H1 (cell line): ENCODE results near the gene RAB35. TPM values are rescaled to one million over a fixed set of nuclear protein-coding genes. Genes with fewer than 3 reads are reported as not detected.

Experiments
- CTCF ChIA-PET: fragments of 300-600 bp; sonication (Branson Sonifier 250); formaldehyde crosslinking; loops from one replicate; lab custom pipeline; 2021; ENCODE audit not compliant: partially characterized antibody; lab: Charles Lee
- POLR2A ChIA-PET: fragments of 300-600 bp; sonication (Branson Sonifier 250); formaldehyde crosslinking; loops from one replicate; lab custom pipeline; 2021; ENCODE audit warnings: inconsistent platforms; ENCODE audit not compliant: partially characterized antibody; lab: Charles Lee
- DNase-seq, 2 experiments: peaks; one replicate each; pipeline versions ENCODE4 v3.0.0 to v3.0.0-alpha.2; 2010 to 2022; ENCODE audit warnings: low spot score in 2 of 2, low read depth in 1 of 2, mixed read lengths in 1 of 2
- FAIRE-seq: peaks from 2 replicates; lab custom pipeline; 2011; peaks lifted over from hg19 to GRCh38; lab: Jason Lieb, UNC
- H2AFZ ChIP-seq: 2 replicates; pipeline ENCODE4 v1.8.1; 2012; ENCODE audit warnings: low read length, inconsistent platforms
- H2AK5ac ChIP-seq: 2 replicates; pipeline ENCODE4 v1.6.1; 2013; ENCODE audit warnings: low read depth, low read length
- H2BK120ac ChIP-seq: replicated peaks from 2 replicates; pipeline ENCODE3; 2013; ENCODE audit warnings: low read depth, low read length, inconsistent platforms
- H2BK12ac ChIP-seq: 2 replicates; pipeline ENCODE4 v1.6.1; 2013; ENCODE audit warnings: low read depth, low read length
- H2BK15ac ChIP-seq: 2 replicates; pipeline ENCODE4 v1.6.1; 2013; ENCODE audit warnings: low read length
- H2BK20ac ChIP-seq: 2 replicates; pipeline ENCODE4 v1.6.1; 2013; ENCODE audit warnings: low read length
- H2BK5ac ChIP-seq: 2 replicates; pipeline ENCODE4 v1.6.1; 2013; ENCODE audit warnings: low read depth, low read length
- H3K14ac ChIP-seq: 2 replicates; pipeline ENCODE4 v1.6.1; 2013; ENCODE audit warnings: inconsistent platforms; ENCODE audit not compliant: insufficient read length
- H3K18ac ChIP-seq: 2 replicates; pipeline ENCODE4 v1.6.1; 2013; ENCODE audit warnings: low read length; ENCODE audit errors: extremely low read depth
- H3K23ac ChIP-seq: 2 replicates; pipeline ENCODE4 v1.6.1; 2013; ENCODE audit warnings: inconsistent platforms; ENCODE audit not compliant: insufficient read length
- H3K23me2 ChIP-seq: 2 replicates; pipeline ENCODE4 v1.6.1; 2013; ENCODE audit warnings: low read depth, low read length
- H3K27ac ChIP-seq: 2 replicates; pipeline ENCODE4 v1.6.1; 2011; ENCODE audit warnings: low read depth, low read length, inconsistent platforms
- H3K27me3 ChIP-seq, 4 experiments: replicated peaks in 1 of 4; 1 replicate in 1 of 4; 2 replicates in 3 of 4; pipeline versions ENCODE4 v1.6.1 to v1.8.1; 2011 to 2013; ENCODE audit warnings: low read length in 3 of 4, mild to moderate bottlenecking in 3 of 4, inconsistent platforms in 2 of 4, mixed read lengths in 2 of 4, moderate library complexity in 1 of 4; ENCODE audit not compliant: control insufficient read depth in 3 of 4, insufficient read depth in 3 of 4; ENCODE audit errors: extremely low read depth in 1 of 4
- H3K36me3 ChIP-seq, 4 experiments: 2 replicates each; pipeline versions ENCODE4 v1.6.1 to v1.8.1; 2011 to 2013; ENCODE audit warnings: mild to moderate bottlenecking in 4 of 4, low read length in 3 of 4, moderate library complexity in 2 of 4, control low read depth in 1 of 4, inconsistent platforms in 1 of 4; ENCODE audit not compliant: insufficient read depth in 4 of 4, control insufficient read depth in 2 of 4
- H3K4ac ChIP-seq: replicated peaks from 2 replicates; pipeline ENCODE3; 2013; ENCODE audit warnings: low read length, low read depth, mixed read lengths, inconsistent platforms; ENCODE audit not compliant: insufficient read length
- H3K4me1 ChIP-seq, 4 experiments: replicated peaks in 1 of 4; 1 replicate in 1 of 4; 2 replicates in 3 of 4; pipeline versions ENCODE4 v1.6.1 to v1.8.1; 2011 to 2013; ENCODE audit warnings: low read length in 3 of 4, inconsistent platforms in 2 of 4, mixed read lengths in 1 of 4; ENCODE audit not compliant: insufficient read depth in 4 of 4, control insufficient read depth in 3 of 4
- H3K4me2 ChIP-seq, 2 experiments: 2 replicates each; pipeline versions ENCODE4 v1.6.1 to v1.8.1; 2011 to 2013; ENCODE audit warnings: low read depth in 2 of 2, low read length in 2 of 2, control low read depth in 1 of 2, inconsistent platforms in 1 of 2, mild to moderate bottlenecking in 1 of 2; ENCODE audit not compliant: insufficient read depth in 1 of 2
- H3K4me3 ChIP-seq, 4 experiments: fragments of 200-600, 300-600 bp in 1 of 4; sonication (generic), shearing (Covaris generic), sonication (Bioruptor Twin) in 1 of 4; 2 replicates each; pipeline versions ENCODE4 v1.5.1 to v1.8.1; 2011 to 2016; ENCODE audit warnings: low read length in 4 of 4, low read depth in 3 of 4, control low read depth in 2 of 4, inconsistent platforms in 2 of 4, mild to moderate bottlenecking in 2 of 4, mixed read lengths in 1 of 4, moderate library complexity in 1 of 4; ENCODE audit not compliant: insufficient read depth in 2 of 4; ENCODE audit errors: extremely low read depth in 1 of 4
- H3K56ac ChIP-seq: replicated peaks from 2 replicates; pipeline ENCODE3; 2013; ENCODE audit warnings: low read depth, mild to moderate bottlenecking, mixed read lengths, low read length, inconsistent platforms; ENCODE audit not compliant: insufficient read length
- H3K79me1 ChIP-seq: 2 replicates; pipeline ENCODE4 v1.6.1; 2013; ENCODE audit warnings: low read depth, low read length, control low read depth
- H3K79me2 ChIP-seq, 2 experiments: 2 replicates each; pipeline versions ENCODE4 v1.6.1 to v1.8.1; 2012 to 2013; ENCODE audit warnings: low read length in 2 of 2, mild to moderate bottlenecking in 2 of 2, inconsistent platforms in 1 of 2; ENCODE audit not compliant: insufficient read depth in 2 of 2, control insufficient read depth in 1 of 2
- H3K9ac ChIP-seq, 4 experiments: replicated peaks in 1 of 4; 1 replicate in 1 of 4; 2 replicates in 3 of 4; pipeline versions ENCODE4 v1.6.1 to v1.8.1; 2011 to 2013; ENCODE audit warnings: low read depth in 3 of 4, low read length in 3 of 4, control low read depth in 2 of 4, mild to moderate bottlenecking in 2 of 4, moderate library complexity in 2 of 4, inconsistent platforms in 1 of 4; ENCODE audit errors: extremely low read depth in 1 of 4
- H3K9me3 ChIP-seq, 2 experiments: 2 replicates each; pipeline versions ENCODE4 v1.6.1 to v1.8.1; 2012 to 2013; ENCODE audit warnings: mild to moderate bottlenecking in 2 of 2, moderate library complexity in 2 of 2, control low read depth in 1 of 2, inconsistent platforms in 1 of 2, low read depth in 1 of 2, low read length in 1 of 2, mixed read lengths in 1 of 2; ENCODE audit not compliant: insufficient read depth in 2 of 2
- H4K20me1 ChIP-seq, 2 experiments: replicated peaks in 1 of 2; 2 replicates each; pipeline versions ENCODE3 to v1.8.1; 2011 to 2013; ENCODE audit warnings: inconsistent platforms in 2 of 2, low read length in 2 of 2, mild to moderate bottlenecking in 1 of 2; ENCODE audit not compliant: insufficient read depth in 2 of 2, control insufficient read depth in 1 of 2
- H4K5ac ChIP-seq: 2 replicates; pipeline ENCODE4 v1.6.1; 2013; ENCODE audit warnings: low read length, low read depth, mixed read lengths, inconsistent platforms; ENCODE audit not compliant: insufficient read length
- H4K8ac ChIP-seq: 2 replicates; pipeline ENCODE4 v1.8.0; 2013; ENCODE audit warnings: mild to moderate bottlenecking, moderate library complexity, low read length, inconsistent platforms; ENCODE audit not compliant: insufficient read depth; ENCODE audit errors: extremely low read depth
- H4K91ac ChIP-seq: replicated peaks from 2 replicates; pipeline ENCODE3; 2013; ENCODE audit warnings: low read length, mixed read lengths, inconsistent platforms; ENCODE audit not compliant: insufficient read length
- CBX8 ChIP-seq: fragments of 300-800, 300-1000 bp; sonication (generic); IDR thresholded peaks from 2 replicates; pipeline ENCODE4 v1.7.1; 2016; ENCODE audit warnings: low read depth, low read length, borderline replicate concordance
- CREB1 ChIP-seq: IDR thresholded peaks from 2 replicates; pipeline ENCODE4 v1.6.1; 2012; ENCODE audit warnings: inconsistent platforms
- E2F6 ChIP-seq: IDR thresholded peaks from 2 replicates; pipeline ENCODE4 v1.6.1; 2012; ENCODE audit warnings: inconsistent platforms
- TAF7 ChIP-seq: optimal IDR thresholded peaks from 2 replicates; pipeline ENCODE3; 2011; ENCODE audit warnings: low read depth, mild to moderate bottlenecking, inconsistent platforms, low read length, moderate library complexity, borderline replicate concordance
- YY1 ChIP-seq: IDR thresholded peaks from 2 replicates; pipeline ENCODE4 v1.6.1; 2011; ENCODE audit warnings: low read depth, mild to moderate bottlenecking, low read length
- WGBS, 2 experiments: shearing (Covaris generic) in 1 of 2; methylation state at CpG; one replicate each; pipeline versions ENCODE4 v1.1.6 to v1.1.7; 2013 to 2015; ENCODE audit warnings: low lambda C conversion rate in 2 of 2, mixed read lengths in 2 of 2, inconsistent platforms in 1 of 2, low coverage in 1 of 2, missing lambda C conversion rate in 1 of 2; ENCODE audit not compliant: insufficient replicate concordance in 2 of 2, insufficient coverage in 1 of 2, insufficient read length in 1 of 2; ENCODE audit errors: extremely low coverage in 1 of 2, missing lambda C conversion rate in 1 of 2; 5-methylcytosine and 5-hydroxymethylcytosine counted together
- polyA plus RNA-seq, 7 experiments: library from polyadenylated mRNA; depleted of rRNA in 3 of 7; stranded (reverse) in 5 of 7; unstranded in 2 of 7; fragments of >200 nt in 5 of 7; fragments of 200-250 nt in 2 of 7; gene quantifications; 1 replicate in 5 of 7; 2 replicates in 1 of 7; 4 replicates in 1 of 7; pipeline versions ENCODE4 v1.2.1 to v1.2.3, GENCODE V29; 2011 to 2013; ENCODE audit warnings: missing spikeins in 2 of 7, mixed read lengths in 2 of 7
- total RNA-seq: library from RNA; stranded (reverse); fragmentation: NEBNext Ultra II Directional; extraction: Animal tissue kit (Norgen Biotek cat#: 25700); gene quantifications from 2 replicates; pipeline ENCODE4 v1.2.1, GENCODE V29; 2021

RAB35 gene
- total and polyA plus RNA-seq, 2 of the 8 experiments (the other 6 are each of a cell fraction or from before 2014, with no cell fraction given): 33.4 to 39.0 TPM

- no peak overlapping the region for H3K27ac ChIP-seq
- no peak overlapping the region for H4K8ac ChIP-seq
These were observed 53.5 kb downstream of the RAB35 start for GRCh38 chr12:120062976-120063579.

More at GRCh38 chr12:120062976-120063579, 53.5 kb downstream of the RAB35 start:
- CTCF ChIA-PET: interaction anchor here (0.6 kb wide), 1 partner anchor 245 kb away, joined by 4 read pairs; no protein-coding TSS in a partner anchor
- H3K23me2 ChIP-seq: no peaks in the 10 kb centered on the region
- 91% methylated on average over 3 of the region's 3 CpGs; no CpG with 5 or more reads in 1 of the 2 experiments for WGBS, 2 experiments
- no peaks in the 10 kb centered on the region for H3K79me2 ChIP-seq
- no peaks in the 10 kb centered on the region for H4K20me1 ChIP-seq
- H2BK20ac ChIP-seq: no peak overlapping the region
- H3K4me1 ChIP-seq: peaks cover 0 to 4% (median 1%) of the 10 kb centered on the region in 4 experiments; a peak in 2 of 7 replicates
- H3K4ac ChIP-seq: no peak overlapping the region
- H4K91ac ChIP-seq: no peak overlapping the region
- TF ChIP-seq TAF7 (no peak), CBX8 (no peak), CREB1 (no peak), E2F6 (no peak), YY1 (no peak)
- no peak overlapping the region for H2BK12ac ChIP-seq
- H3K79me1 ChIP-seq: no peaks in the 10 kb centered on the region
- no peak overlapping the region for H3K14ac ChIP-seq
- peaks cover 0 to 3% (median 0%) of the 10 kb centered on the region in 4 experiments; a peak in 2 of 8 replicates for H3K36me3 ChIP-seq
- DNase-seq (no peak), FAIRE-seq (no peak)
- no peak overlapping the region for H3K9ac ChIP-seq
- H3K56ac ChIP-seq: no peak overlapping the region
- no peak overlapping the region for H2AK5ac ChIP-seq
- H2BK5ac ChIP-seq: no peak overlapping the region
- no peaks in the 10 kb centered on the region for H3K27me3 ChIP-seq
- no peak overlapping the region for H4K5ac ChIP-seq
- H3K9me3 ChIP-seq: no peaks in the 10 kb centered on the region
- H2BK15ac ChIP-seq: no peak overlapping the region
- no peak overlapping the region for H3K4me2 ChIP-seq
- no peak overlapping the region for H3K4me3 ChIP-seq
- H2BK120ac ChIP-seq: no peak overlapping the region
- POLR2A ChIA-PET: interaction anchor here (0.6 to 0.8 kb wide), 2 partner anchors 137 to 148 kb away, joined by 3 read pairs; no protein-coding TSS in a partner anchor
- H3K18ac ChIP-seq: no peak overlapping the region
- H3K23ac ChIP-seq: no peak overlapping the region
- no peak overlapping the region for H2AFZ ChIP-seq
